Neuronal stem cell (in vitro differentiated cells): Measurements from ENCODE around the gene SORL1.

Source experiments
- DNase-seq: peaks from one replicate; pipeline ENCODE4 v3.0.0-alpha.2; 2013; ENCODE audit warnings: low spot score
- H2AFZ ChIP-seq: one replicate; pipeline ENCODE4 v1.6.1; 2013; ENCODE audit warnings: mild to moderate bottlenecking, low read length, inconsistent platforms
- H2AK5ac ChIP-seq: 2 replicates; pipeline ENCODE4 v1.6.1; 2013; ENCODE audit warnings: low read depth, mild to moderate bottlenecking, inconsistent platforms, low read length, moderate library complexity, mixed read lengths
- H2BK120ac ChIP-seq: 2 replicates; pipeline ENCODE4 v1.6.1; 2013; ENCODE audit warnings: low read depth, mild to moderate bottlenecking, inconsistent platforms, low read length, moderate library complexity, mixed read lengths
- H2BK12ac ChIP-seq: one replicate; pipeline ENCODE4 v1.6.1; 2013; ENCODE audit warnings: low read length, inconsistent platforms
- H2BK15ac ChIP-seq: 2 replicates; pipeline ENCODE4 v1.6.1; 2013; ENCODE audit warnings: mild to moderate bottlenecking, low read length, inconsistent platforms, mixed read lengths
- H2BK5ac ChIP-seq: one replicate; pipeline ENCODE4 v1.6.1; 2013; ENCODE audit warnings: inconsistent platforms, mild to moderate bottlenecking, low read length, moderate library complexity
- H3K14ac ChIP-seq: one replicate; pipeline ENCODE4 v1.6.1; 2013; ENCODE audit warnings: low read length, inconsistent platforms
- H3K18ac ChIP-seq: 2 replicates; pipeline ENCODE4 v1.6.1; 2013; ENCODE audit warnings: low read length, inconsistent platforms
- H3K23ac ChIP-seq: 2 replicates; pipeline ENCODE4 v1.6.1; 2013; ENCODE audit warnings: low read depth, mild to moderate bottlenecking, mixed read lengths, low read length, inconsistent platforms; ENCODE audit not compliant: poor library complexity
- H3K27ac ChIP-seq: replicated peaks from 3 replicates; pipeline ENCODE4 v1.5.1; 2013; ENCODE audit warnings: low read length, inconsistent platforms
- H3K27me3 ChIP-seq, 3 experiments: 2 replicates each; pipeline ENCODE4 v1.6.1; 2013; ENCODE audit warnings: low read length in 3 of 3, mild to moderate bottlenecking in 2 of 3, inconsistent platforms in 1 of 3, low read depth in 1 of 3, mixed read lengths in 1 of 3, moderate library complexity in 1 of 3; ENCODE audit not compliant: control insufficient read depth in 3 of 3, insufficient read depth in 3 of 3
- H3K36me3 ChIP-seq, 2 donors: replicated peaks in 1 of 2; 2 replicates each; pipeline ENCODE4 v1.6.1; 2013; ENCODE audit warnings: low read length in 2 of 2; ENCODE audit not compliant: control insufficient read depth in 2 of 2, insufficient read depth in 2 of 2
- H3K4ac ChIP-seq: 2 replicates; pipeline ENCODE4 v1.6.1; 2013; ENCODE audit warnings: inconsistent platforms, mild to moderate bottlenecking, low read length, moderate library complexity
- H3K4me1 ChIP-seq, 2 donors: 1 replicate in 1 of 2; 2 replicates in 1 of 2; pipeline ENCODE4 v1.6.1; 2013; ENCODE audit warnings: low read length in 2 of 2, low read depth in 1 of 2; ENCODE audit not compliant: control insufficient read depth in 2 of 2, insufficient read depth in 1 of 2
- H3K4me2 ChIP-seq: one replicate; pipeline ENCODE4 v1.6.1; 2013; ENCODE audit warnings: mild to moderate bottlenecking, low read length, inconsistent platforms; ENCODE audit not compliant: insufficient read depth, poor library complexity, severe bottlenecking
- H3K4me3 ChIP-seq, 2 donors: 2 replicates each; pipeline ENCODE4 v1.5.1; 2013; ENCODE audit warnings: low read length in 2 of 2, mild to moderate bottlenecking in 2 of 2, inconsistent platforms in 1 of 2, moderate library complexity in 1 of 2
- H3K79me1 ChIP-seq: one replicate; pipeline ENCODE4 v1.6.1; 2013; ENCODE audit warnings: low read depth, mild to moderate bottlenecking, inconsistent platforms, low read length, moderate library complexity
- H3K9ac ChIP-seq: one replicate; pipeline ENCODE4 v1.6.1; 2013; ENCODE audit warnings: mild to moderate bottlenecking, low read depth, low read length, inconsistent platforms; ENCODE audit not compliant: poor library complexity
- H3K9me3 ChIP-seq, 2 donors: replicated peaks in 1 of 2; 2 replicates each; pipeline versions ENCODE3 to v1.6.1; 2013; ENCODE audit warnings: low read length in 2 of 2, mild to moderate bottlenecking in 2 of 2, inconsistent platforms in 1 of 2, low read depth in 1 of 2, mixed read lengths in 1 of 2, moderate library complexity in 1 of 2; ENCODE audit not compliant: control insufficient read depth in 2 of 2, insufficient read depth in 1 of 2
- H4K8ac ChIP-seq: one replicate; pipeline ENCODE4 v1.6.1; 2013; ENCODE audit warnings: low read depth, mild to moderate bottlenecking, inconsistent platforms, low read length, moderate library complexity
- H4K91ac ChIP-seq: one replicate; pipeline ENCODE4 v1.6.1; 2013; ENCODE audit warnings: low read length, low read depth, mild to moderate bottlenecking, inconsistent platforms; ENCODE audit not compliant: poor library complexity
- WGBS, 2 donors: extraction: QIAGEN DNeasy Blood & Tissue Kit; methylation state at CpG; one replicate each; pipeline ENCODE4 v1.1.7; 2013; ENCODE audit warnings: missing lambda C conversion rate in 2 of 2, mixed read lengths in 1 of 2; ENCODE audit not compliant: insufficient read length in 2 of 2, insufficient replicate concordance in 1 of 2; ENCODE audit errors: extremely low coverage in 2 of 2; 5-methylcytosine and 5-hydroxymethylcytosine counted together

The SORL1 gene

GRCh38 chr11:121467471-121467870, 15.4 kb downstream of the SORL1 start:
- Histone ChIP-seq H2BK12ac (no peak overlapping the region), H2AFZ (no peak overlapping the region), H4K8ac (no peak overlapping the region), H3K4me1 (peaks cover 14 to 18% of the 10 kb centered on the region in 2 donors), H2BK120ac (no peak overlapping the region), H2BK15ac (no peak overlapping the region), H2BK5ac (no peak overlapping the region), H3K27me3 (no peaks in the 10 kb centered on the region), H2AK5ac (no peak overlapping the region), H3K4me3 (no peak overlapping the region), H3K9me3 (no peaks in the 10 kb centered on the region), H3K36me3 (peaks cover 2 to 24% of the 10 kb centered on the region in 2 donors), H3K4ac (no peak overlapping the region), H3K4me2 (no peak overlapping the region), H3K23ac (no peak overlapping the region), H3K79me1 (no peaks in the 10 kb centered on the region), H3K9ac (no peak overlapping the region), H4K91ac (no peak overlapping the region), H3K18ac (no peak overlapping the region), H3K27ac (no peak overlapping the region), H3K14ac (no peak overlapping the region)
- WGBS, 2 donors: no CpG with 5 or more reads among the region's 2 CpGs
- DNase-seq: no peak

- H2AK5ac ChIP-seq: no peak overlapping the region
These were observed 15.9 kb downstream of the SORL1 start for GRCh38 chr11:121467965-121468364.

DNA sequence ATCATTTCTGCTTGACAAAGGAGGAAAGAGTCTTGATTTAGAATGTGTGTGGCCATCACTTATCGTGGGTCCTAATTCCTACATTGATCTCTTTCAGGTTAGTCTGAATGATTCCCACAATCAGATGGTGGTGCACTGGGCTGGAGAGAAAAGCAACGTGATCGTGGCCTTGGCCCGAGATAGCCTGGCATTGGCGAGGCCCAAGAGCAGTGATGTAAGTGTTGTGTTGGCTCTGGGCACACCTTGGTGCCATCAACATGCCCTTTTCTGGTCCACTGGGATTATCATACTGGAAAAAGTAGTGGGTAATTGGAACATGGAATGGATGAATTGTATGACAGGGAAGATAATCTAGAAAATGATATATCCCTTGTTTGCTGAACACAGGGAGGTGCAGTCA, 17.8 kb downstream of the SORL1 start:
- H3K4me2 ChIP-seq: no peak overlapping the region
- H3K27me3 ChIP-seq: no peaks in the 10 kb centered on the region
- H3K36me3 ChIP-seq: peaks cover 2 to 27% of the 10 kb centered on the region in 2 donors

More at GRCh38 chr11:121467965-121468364, 15.9 kb downstream of the SORL1 start:
- no peak overlapping the region for H3K27ac ChIP-seq
- no peak overlapping the region for H3K18ac ChIP-seq
- H2BK5ac ChIP-seq: no peak overlapping the region
- H4K91ac ChIP-seq: no peak overlapping the region
- H2AFZ ChIP-seq: no peak overlapping the region
- peaks cover 2 to 24% of the 10 kb centered on the region in 2 donors for H3K36me3 ChIP-seq
- no peak overlapping the region for H3K23ac ChIP-seq
- H3K9me3 ChIP-seq: no peaks in the 10 kb centered on the region
- H3K4me1 ChIP-seq: peaks cover 14 to 18% of the 10 kb centered on the region in 2 donors
- H2BK15ac ChIP-seq: no peak overlapping the region
- H3K14ac ChIP-seq: no peak overlapping the region
- H3K4me3 ChIP-seq: no peak overlapping the region
- no peak overlapping the region for H3K4me2 ChIP-seq
- WGBS, 2 donors: no CpG with 5 or more reads among the region's 10 CpGs
- no peak overlapping the region for H2BK120ac ChIP-seq
- H4K8ac ChIP-seq: no peak overlapping the region
- H3K79me1 ChIP-seq: no peaks in the 10 kb centered on the region
- H2BK12ac ChIP-seq: no peak overlapping the region
- H3K27me3 ChIP-seq: no peaks in the 10 kb centered on the region
- H3K9ac ChIP-seq: no peak overlapping the region
- no peak overlapping the region for H3K4ac ChIP-seq
- DNase-seq: no peak

GRCh38 chr11:121471167-121471566, 19.1 kb downstream of the SORL1 start:
- Histone ChIP-seq H2BK12ac (no peak overlapping the region), H2AFZ (no peak overlapping the region), H3K27ac (no peak overlapping the region), H3K79me1 (no peaks in the 10 kb centered on the region), H2BK15ac (no peak overlapping the region), H2BK120ac (no peak overlapping the region), H3K36me3 (peaks cover 2 to 27% of the 10 kb centered on the region in 2 donors), H3K23ac (no peak overlapping the region), H3K18ac (no peak overlapping the region), H3K4me3 (no peak overlapping the region), H3K4me2 (no peak overlapping the region), H3K4ac (no peak overlapping the region), H3K4me1 (peaks cover 6 to 13% of the 10 kb centered on the region in 2 donors), H3K9me3 (no peaks in the 10 kb centered on the region), H4K91ac (no peak overlapping the region), H2AK5ac (no peak overlapping the region), H3K14ac (no peak overlapping the region), H3K9ac (no peak overlapping the region), H2BK5ac (no peak overlapping the region), H4K8ac (no peak overlapping the region), H3K27me3 (no peaks in the 10 kb centered on the region)
- WGBS, 2 donors: no CpG with 5 or more reads among the region's 12 CpGs
- DNase-seq: no peak

More for the DNA sequence above, 17.8 kb downstream of the SORL1 start:
- Histone ChIP-seq H3K4me3 (no peak overlapping the region), H3K79me1 (no peaks in the 10 kb centered on the region), H2BK5ac (no peak overlapping the region), H2BK15ac (no peak overlapping the region), H3K18ac (no peak overlapping the region), H2AK5ac (no peak overlapping the region), H4K8ac (no peak overlapping the region), H3K23ac (no peak overlapping the region), H3K4me1 (peaks cover 10 to 16% of the 10 kb centered on the region in 2 donors), H3K9ac (no peak overlapping the region), H3K27ac (no peak overlapping the region), H3K9me3 (no peaks in the 10 kb centered on the region), H2BK120ac (no peak overlapping the region), H2BK12ac (no peak overlapping the region), H2AFZ (no peak overlapping the region), H3K14ac (no peak overlapping the region), H4K91ac (no peak overlapping the region), H3K4ac (no peak overlapping the region)
- DNase-seq: no peak
- no CpG with 5 or more reads among the region's 5 CpGs for WGBS, 2 donors
